Vagina (tissue), 2 donors: Measurements from ENCODE around the gene KRTAP5-10.
"Not testable (repeated sequence)": the region's sequence is repeated elsewhere in the genome, so short reads cannot be mapped to it uniquely, and the experiment has no call there.

Experiments
- CTCF ChIP-seq, 3 experiments: fragments of 450-650 bp in 2 of 3; fragments of 200-600 bp in 1 of 3; sonication (generic) in 1 of 3; IDR thresholded peaks; one replicate each; pipeline ENCODE4 v1.5.1; 2017 to 2019; ENCODE audit warnings: antibody characterized with exemption in 3 of 3, mild to moderate bottlenecking in 2 of 3, moderate library complexity in 2 of 3
- POLR2A ChIP-seq, 2 donors: fragments of 450-650 bp; IDR thresholded peaks; one replicate each; pipeline ENCODE4 v1.6.1; 2017; ENCODE audit warnings: antibody characterized with exemption in 2 of 2, mild to moderate bottlenecking in 2 of 2, moderate library complexity in 2 of 2

- not testable (repeated sequence) for TF ChIP-seq CTCF, POLR2A (IDR thresholded peaks at IDR 0.05)
Measured at GRCh38 chr11:71606853-71607519, 41.6 kb downstream of the KRTAP5-10 start.
